Hypothalamus (tissue), 51 donors: ENCODE data around the gene NTSR2.

Experiments used
- DNase-seq, 51 donors: peaks; one replicate each; lab custom pipeline; 2025; lab: John Stamatoyannopoulos, UW

Gene NTSR2

GRCh38 chr2:11699686-11700670, 30.0 kb upstream of the NTSR2 start:
- DNase-seq: no peak

GRCh38 chr2:11698009-11698922, 28.3 kb upstream of the NTSR2 start:
- DNase-seq: peak in 17 of 51 donors; percentile 16 to 78 (median 32)

GRCh38 chr2:11697103-11697871, 27.3 kb upstream of the NTSR2 start:
- DNase-seq: peak in 27 of 51 donors; percentile 15 to 84 (median 43)

GRCh38 chr2:11696736-11697102, 26.7 kb upstream of the NTSR2 start:
- no peak for DNase-seq

GRCh38 chr2:11695576-11695975, 25.6 kb upstream of the NTSR2 start:
- DNase-seq: no peak

- DNase-seq: peak in 23 of 51 donors; percentile 6 to 64 (median 39)
Measured at GRCh38 chr2:11692966-11693521, 23.0 kb upstream of the NTSR2 start.

GRCh38 chr2:11691076-11691660, 21.2 kb upstream of the NTSR2 start:
- DNase-seq: no peak

GRCh38 chr2:11688222-11689069, 18.5 kb upstream of the NTSR2 start:
- DNase-seq: peak in 35 of 51 donors; percentile 18 to 80 (median 55)

- no peak for DNase-seq
Measured at GRCh38 chr2:11687736-11688135, 17.7 kb upstream of the NTSR2 start.

GRCh38 chr2:11685906-11686470, 16.0 kb upstream of the NTSR2 start:
- DNase-seq: no peak

GRCh38 chr2:11684894-11685460, 15.0 kb upstream of the NTSR2 start:
- DNase-seq: no peak

- no peak for DNase-seq
Measured at GRCh38 chr2:11683966-11684365, 14.0 kb upstream of the NTSR2 start.

- DNase-seq: no peak
Measured at GRCh38 chr2:11683476-11683875, 13.5 kb upstream of the NTSR2 start.

- DNase-seq: no peak
Measured at GRCh38 chr2:11682590-11682915, 12.6 kb upstream of the NTSR2 start.

- DNase-seq: peak in 21 of 51 donors; percentile 6 to 58 (median 40)
Measured at GRCh38 chr2:11681722-11682589, 12.0 kb upstream of the NTSR2 start.

- DNase-seq: no peak
Measured at GRCh38 chr2:11680901-11681721, 11.1 kb upstream of the NTSR2 start.
